WTC11 (cell line): ENCODE results near the gene LARP4. TPM values are rescaled to one million over a fixed set of nuclear protein-coding genes. Genes with fewer than 3 reads are reported as not detected.

Source experiments
- ATAC-seq: fragments of 200-7000 bp; cut with Tn5 transposase; 2 replicates; pipeline ENCODE4 v1.10.0; 2021; ENCODE audit warnings: mild to moderate bottlenecking, moderate library complexity
- Bru-seq: library from RNA; stranded (reverse); fragments of 400-500 nt; gene quantifications from one replicate; lab custom pipeline; 2021; lab: Mats Ljungman, UMichigan
- CTCF ChIA-PET: fragments of 300-600 bp; sonication (Branson Sonifier 250); formaldehyde crosslinking; loops from one replicate; lab custom pipeline; 2021; ENCODE audit warnings: antibody characterized with exemption; lab: Charles Lee
- POLR2A ChIA-PET: fragments of 350-600 bp; sonication (Branson Sonifier 250); formaldehyde crosslinking; loops from one replicate; lab custom pipeline; 2021; ENCODE audit warnings: antibody characterized with exemption; lab: Charles Lee
- DNase-seq: peaks from one replicate; pipeline ENCODE4 v3.0.0; 2021; ENCODE audit warnings: low spot score
- H3K27ac Mint-ChIP-seq: 2 replicates; pipeline ENCODE4 v1.8.0; 2021; ENCODE audit warnings: mixed read lengths
- H3K27me3 Mint-ChIP-seq: 2 replicates; pipeline ENCODE4 v1.8.0; 2021; ENCODE audit warnings: low read depth, mild to moderate bottlenecking, moderate library complexity, mixed read lengths
- H3K36me3 Mint-ChIP-seq: 2 replicates; pipeline ENCODE4 v1.8.0; 2021; ENCODE audit warnings: mixed read lengths
- H3K4me1 Mint-ChIP-seq: 2 replicates; pipeline ENCODE4 v1.8.0; 2022; ENCODE audit warnings: mixed read lengths
- H3K4me3 Mint-ChIP-seq: 2 replicates; pipeline ENCODE4 v1.8.0; 2021; ENCODE audit warnings: mild to moderate bottlenecking, moderate library complexity, mixed read lengths
- H3K9me3 Mint-ChIP-seq: 2 replicates; pipeline ENCODE4 v1.8.0; 2021; ENCODE audit warnings: mixed read lengths
- ARID4B ChIP-seq: sonication (generic); formaldehyde crosslinking; IDR thresholded peaks from 2 replicates; pipeline ENCODE4 v1.8.0; 2023; ENCODE audit warnings: missing genetic modification reagents, mild to moderate bottlenecking, borderline replicate concordance
- CREB1 ChIP-seq: sonication (generic); formaldehyde crosslinking; IDR thresholded peaks from 2 replicates; pipeline ENCODE4 v1.8.0; 2023; ENCODE audit warnings: mild to moderate bottlenecking, missing genetic modification reagents
- CTCF ChIP-seq: fragments of 200-600 bp; IDR thresholded peaks from 2 replicates; pipeline ENCODE4 v1.8.0; 2022; ENCODE audit warnings: antibody characterized with exemption
- E2F4 ChIP-seq: sonication (generic); formaldehyde crosslinking; IDR thresholded peaks from 2 replicates; pipeline ENCODE4 v1.8.1; 2022; ENCODE audit warnings: low read depth, mild to moderate bottlenecking, moderate library complexity, missing genetic modification reagents, borderline replicate concordance
- ELF4 ChIP-seq: sonication (generic); formaldehyde crosslinking; IDR thresholded peaks from 2 replicates; pipeline ENCODE4 v1.8.1; 2022; ENCODE audit warnings: low read depth, mild to moderate bottlenecking, moderate library complexity, missing genetic modification reagents
- FOXP4 ChIP-seq: sonication (generic); formaldehyde crosslinking; IDR thresholded peaks from 2 replicates; pipeline ENCODE4 v1.8.0; 2022; ENCODE audit warnings: mild to moderate bottlenecking, missing genetic modification reagents
- HMGXB4 ChIP-seq: sonication (generic); formaldehyde crosslinking; IDR thresholded peaks from 2 replicates; pipeline ENCODE4 v1.8.1; 2023; ENCODE audit warnings: mild to moderate bottlenecking, moderate library complexity, missing genetic modification reagents
- MYBL2 ChIP-seq: sonication (generic); formaldehyde crosslinking; IDR thresholded peaks from 2 replicates; pipeline ENCODE4 v1.8.1; 2023; ENCODE audit warnings: mild to moderate bottlenecking, moderate library complexity, missing genetic modification reagents
- NR2C2 ChIP-seq: sonication (generic); formaldehyde crosslinking; IDR thresholded peaks from 2 replicates; pipeline ENCODE4 v1.8.0; 2022; ENCODE audit warnings: mild to moderate bottlenecking, missing genetic modification reagents
- NR3C1 ChIP-seq: sonication (generic); formaldehyde crosslinking; conservative IDR thresholded peaks from 2 replicates; pipeline ENCODE4 v1.8.1; 2023; ENCODE audit warnings: low read depth, mild to moderate bottlenecking, missing genetic modification reagents
- RORB ChIP-seq: fragments of 250-450 bp; sonication (Bioruptor Pico); IDR thresholded peaks from 2 replicates; pipeline ENCODE4 v1.9.0; 2021; ENCODE audit warnings: mild to moderate bottlenecking
- SMAD4 ChIP-seq: sonication (generic); formaldehyde crosslinking; IDR thresholded peaks from 2 replicates; pipeline ENCODE4 v1.8.0; 2022; ENCODE audit warnings: mild to moderate bottlenecking, missing genetic modification reagents
- SOX15 ChIP-seq: fragments of 250-450 bp; sonication (Bioruptor Pico); IDR thresholded peaks from 2 replicates; pipeline ENCODE4 v1.9.0; 2021; ENCODE audit warnings: mild to moderate bottlenecking
- USF2 ChIP-seq: sonication (generic); formaldehyde crosslinking; IDR thresholded peaks from 2 replicates; pipeline ENCODE4 v1.8.1; 2023; ENCODE audit warnings: mild to moderate bottlenecking, missing genetic modification reagents, moderate library complexity
- ZBTB43 ChIP-seq: sonication (generic); formaldehyde crosslinking; IDR thresholded peaks from 2 replicates; pipeline ENCODE4 v1.8.1; 2023; ENCODE audit warnings: mild to moderate bottlenecking, missing genetic modification reagents
- ZNF121 ChIP-seq: sonication (generic); formaldehyde crosslinking; IDR thresholded peaks from 2 replicates; pipeline ENCODE4 v1.8.0; 2023; ENCODE audit warnings: missing genetic modification reagents
- ZNF317 ChIP-seq: sonication (generic); formaldehyde crosslinking; IDR thresholded peaks from 2 replicates; pipeline ENCODE4 v1.8.1; 2023; ENCODE audit warnings: low read depth, mild to moderate bottlenecking, moderate library complexity, missing genetic modification reagents, borderline replicate concordance
- ZNF425 ChIP-seq: fragments of 250-450 bp; sonication (Bioruptor Pico); conservative IDR thresholded peaks from 2 replicates; pipeline ENCODE4 v1.9.0; 2021; ENCODE audit warnings: mild to moderate bottlenecking
- long read RNA-seq, 3 experiments: library from RNA in 1 of 3; library from capped mRNA in 1 of 3; library from polyadenylated mRNA in 1 of 3; unstranded in 2 of 3; stranded (forward) in 1 of 3; transcript quantifications; one replicate each; pipeline ENCODE4 v2.0.0, GENCODE V29; 2021
- total RNA-seq: library from RNA; stranded (reverse); gene quantifications from 3 replicates; pipeline ENCODE4 v1.2.3, GENCODE V29; 2021

Gene LARP4
- total RNA-seq = 64.3 to 73.9 TPM (median 73.0 TPM) in 3 replicates
- Bru-seq, nascent RNA = percentile 90 among the genes with signal in this experiment
- long read RNA-seq, experiment 1, full-length matches to known transcripts = 145 of 360 reads
- long read RNA-seq, experiment 1, partial matches to known transcripts = 80 of 360 reads
- long read RNA-seq, experiment 1, other reads (novel, unspliced or antisense) = 135 of 360 reads
- long read RNA-seq, experiment 2, full-length matches to known transcripts = 5 of 51 reads
- long read RNA-seq, experiment 2, partial matches to known transcripts = 6 of 51 reads
- long read RNA-seq, experiment 2, other reads (novel, unspliced or antisense) = 40 of 51 reads
- long read RNA-seq, experiment 3, full-length matches to known transcripts = 7 of 42 reads
- long read RNA-seq, experiment 3, partial matches to known transcripts = 7 of 42 reads
- long read RNA-seq, experiment 3, other reads (novel, unspliced or antisense) = 28 of 42 reads

GRCh38 chr12:50400638-50401499, at the start of gene LARP4:
LARP4 (plus strand) TSS chr12:50400885; CDS start chr12:50401011, 126 bp downstream.
- ATAC-seq (peak; percentile 98), DNase-seq (peak; percentile 94)
- Mint-ChIP-seq H3K4me3 (peak within 1 kb of the TSS; percentile 93), H3K4me1 (peaks cover 12% of the 10 kb centered on the region), H3K36me3 (no peaks in the 10 kb centered on the region; the same call in 1 of the 2 replicates), H3K27ac (peak within 1 kb of the TSS; percentile 97), H3K9me3 (no peaks in the 10 kb centered on the region), H3K27me3 (no peaks in the 10 kb centered on the region)
- CTCF ChIA-PET = no interaction called here
- POLR2A ChIA-PET = no interaction called here
- no peak for TF ChIP-seq HMGXB4 (CRISPR knock-in tag)
- TF ChIP-seq ZNF121 = no peak
- no peak for TF ChIP-seq SOX15
- no peak for TF ChIP-seq ZNF425
- TF ChIP-seq ZBTB43 = no peak
- no peak for TF ChIP-seq SMAD4 (CRISPR knock-in tag)
- no peak for TF ChIP-seq CTCF
- peak; percentile 93 for TF ChIP-seq FOXP4 (CRISPR knock-in tag)
- TF ChIP-seq CREB1 (CRISPR knock-in tag) = 0 out of 2 replicates have a peak, but pooled peaks have one; percentile 17
- no peak for TF ChIP-seq ELF4 (CRISPR knock-in tag)
- TF ChIP-seq MYBL2 (CRISPR knock-in tag) = peak; percentile 26; the same call in 1 of the 2 replicates
- TF ChIP-seq USF2 (CRISPR knock-in tag) = peak; percentile 67
- no peak for TF ChIP-seq RORB (CRISPR knock-in tag)
- TF ChIP-seq NR2C2 = peak; percentile 97
- no peak for TF ChIP-seq NR3C1
- TF ChIP-seq ARID4B = peak; percentile 74; the same call in 1 of the 2 replicates
- no peak for TF ChIP-seq E2F4 (CRISPR knock-in tag)
- 0 out of 2 replicates have a peak, but pooled peaks have one; percentile 11 for TF ChIP-seq ZNF317 (CRISPR knock-in tag)
